GM18520 (cell line): Measurements from ENCODE around the gene TTLL12.

Experiments used
- ATAC-seq: cut with Tn5 transposase; IDR thresholded peaks from one replicate; pipeline ENCODE4 v1.9.1; 2021; ENCODE audit not compliant: unreplicated experiment

TTLL12 gene

GRCh38 chr22:43173976-43174720 is 12.8 kb downstream of the TTLL12 start:
- no peak for ATAC-seq

DNA sequence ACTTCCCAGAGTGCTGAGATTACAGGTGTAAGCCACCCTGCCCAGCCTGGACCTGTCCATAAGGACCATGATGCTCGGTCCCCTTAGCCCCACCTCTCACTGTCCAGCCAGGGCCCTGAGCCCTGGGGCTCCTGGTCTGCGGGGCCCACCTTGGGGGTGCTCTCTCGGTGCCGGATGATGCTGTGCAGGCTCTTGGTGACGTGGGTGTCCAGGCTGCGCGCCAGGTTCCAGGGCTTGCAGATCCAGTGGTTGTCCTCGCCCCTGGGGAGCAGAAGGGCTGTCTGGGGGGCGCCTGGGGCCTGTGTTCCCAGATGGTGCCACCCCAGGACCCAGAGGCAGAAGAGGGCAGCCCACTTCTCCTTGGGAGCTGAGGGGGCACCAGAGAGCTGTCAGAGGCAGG is 13.4 kb downstream of the TTLL12 start:
- no peak for ATAC-seq

GRCh38 chr22:43172191-43172590 is 14.7 kb downstream of the TTLL12 start:
- ATAC-seq, result no peak

DNA sequence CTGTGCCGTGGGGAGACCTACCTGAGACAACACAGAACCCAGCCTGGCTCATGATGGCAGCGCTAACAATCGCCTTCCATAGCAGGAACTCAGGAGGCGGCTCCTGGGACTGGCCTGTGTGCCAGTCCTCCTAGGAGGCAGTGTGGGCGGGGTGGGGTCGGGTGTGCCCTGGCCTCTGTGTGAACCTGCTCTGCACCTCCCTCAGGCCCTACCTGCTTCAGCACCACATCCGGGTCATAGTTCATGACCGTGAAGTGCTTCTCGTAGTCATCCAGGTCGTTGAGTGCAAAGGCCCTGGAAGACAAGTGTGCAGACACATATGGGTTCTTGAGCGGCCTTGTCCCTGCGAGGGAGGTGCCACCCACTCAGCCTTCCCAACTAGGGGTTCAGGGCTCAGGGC is 15.3 kb downstream of the TTLL12 start:
- no peak for ATAC-seq

GRCh38 chr22:43171019-43171491 is 15.9 kb downstream of the TTLL12 start:
- ATAC-seq, result no peak

GRCh38 chr22:43170131-43170480 is 16.8 kb downstream of the TTLL12 start:
- ATAC-seq, result no peak

DNA sequence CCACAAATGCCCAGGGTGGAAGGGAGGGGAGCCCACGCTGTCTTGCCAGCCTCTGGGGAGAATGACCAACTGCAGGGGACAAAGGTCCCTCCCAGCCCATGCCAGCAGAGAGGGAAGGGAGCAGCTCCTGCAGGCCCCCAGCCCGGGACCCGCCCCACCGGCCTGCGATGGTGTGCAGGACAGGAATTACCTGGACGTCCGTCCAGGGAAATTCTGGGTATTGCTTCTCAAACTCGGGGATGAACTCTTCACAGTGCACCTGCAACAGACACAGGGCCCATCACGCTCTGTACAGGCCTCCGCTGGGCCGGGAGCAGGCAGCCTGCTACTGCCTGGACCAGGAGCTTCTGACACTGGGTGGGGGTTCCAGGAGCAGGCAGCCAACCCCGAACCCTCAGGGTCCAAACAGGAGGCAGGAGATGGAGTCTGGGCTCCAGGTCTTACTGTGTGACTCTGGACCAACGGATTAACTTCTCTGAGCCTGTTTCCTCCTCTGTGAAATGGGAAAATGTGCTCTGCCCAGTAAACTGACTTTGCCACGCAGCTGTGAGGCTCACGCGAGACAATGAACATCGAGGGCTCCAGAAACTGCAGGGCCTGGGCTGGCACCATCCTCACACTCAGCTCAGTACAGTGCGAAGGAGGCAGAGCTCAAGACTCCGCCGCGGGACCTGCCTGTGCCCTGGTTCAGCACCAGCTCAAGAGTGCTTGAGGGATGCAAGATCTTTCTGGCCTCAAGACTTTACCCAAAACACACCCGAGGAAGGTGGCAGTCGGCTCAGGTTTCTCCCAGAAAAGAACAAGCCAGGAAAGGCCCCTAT is 17.4 kb downstream of the TTLL12 start:
- no peak for ATAC-seq

GRCh38 chr22:43168471-43169309 is 18.2 kb downstream of the TTLL12 start:
- ATAC-seq, result no peak

- no peak for ATAC-seq
Observed at GRCh38 chr22:43167001-43167589, 19.8 kb downstream of the TTLL12 start.

GRCh38 chr22:43166132-43166930 is 20.6 kb downstream of the TTLL12 start:
- ATAC-seq, result no peak

GRCh38 chr22:43164636-43165035 is 22.3 kb downstream of the TTLL12 start:
- ATAC-seq, result no peak

DNA sequence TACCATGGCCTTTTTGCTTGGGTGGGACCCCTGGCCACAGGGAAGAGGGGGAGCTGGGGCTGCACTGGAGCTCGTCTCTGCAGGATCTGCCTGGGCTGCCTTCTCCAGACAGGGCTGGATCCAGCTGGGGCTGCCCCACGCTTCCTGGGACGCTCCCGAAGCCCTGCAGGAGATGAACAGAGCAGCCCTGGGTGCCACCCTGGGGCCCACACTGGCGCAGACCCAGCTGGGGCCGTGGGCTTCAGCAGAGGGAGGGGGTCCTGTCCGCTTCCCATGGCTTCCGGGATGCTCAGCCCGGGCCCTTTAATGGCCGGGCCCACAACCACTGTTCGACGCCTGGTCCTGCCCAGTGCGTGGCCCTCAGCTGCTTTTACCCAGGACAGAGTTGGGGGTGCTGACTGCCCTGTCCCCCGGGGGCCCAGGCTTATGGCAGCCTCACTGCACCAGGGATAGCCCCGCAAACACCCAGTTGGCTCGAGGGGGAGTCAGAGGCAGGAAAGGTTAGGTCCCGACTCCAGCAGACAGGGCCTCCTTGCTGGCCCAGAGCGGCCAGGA is 23.6 kb downstream of the TTLL12 start:
- ATAC-seq, result no peak

DNA sequence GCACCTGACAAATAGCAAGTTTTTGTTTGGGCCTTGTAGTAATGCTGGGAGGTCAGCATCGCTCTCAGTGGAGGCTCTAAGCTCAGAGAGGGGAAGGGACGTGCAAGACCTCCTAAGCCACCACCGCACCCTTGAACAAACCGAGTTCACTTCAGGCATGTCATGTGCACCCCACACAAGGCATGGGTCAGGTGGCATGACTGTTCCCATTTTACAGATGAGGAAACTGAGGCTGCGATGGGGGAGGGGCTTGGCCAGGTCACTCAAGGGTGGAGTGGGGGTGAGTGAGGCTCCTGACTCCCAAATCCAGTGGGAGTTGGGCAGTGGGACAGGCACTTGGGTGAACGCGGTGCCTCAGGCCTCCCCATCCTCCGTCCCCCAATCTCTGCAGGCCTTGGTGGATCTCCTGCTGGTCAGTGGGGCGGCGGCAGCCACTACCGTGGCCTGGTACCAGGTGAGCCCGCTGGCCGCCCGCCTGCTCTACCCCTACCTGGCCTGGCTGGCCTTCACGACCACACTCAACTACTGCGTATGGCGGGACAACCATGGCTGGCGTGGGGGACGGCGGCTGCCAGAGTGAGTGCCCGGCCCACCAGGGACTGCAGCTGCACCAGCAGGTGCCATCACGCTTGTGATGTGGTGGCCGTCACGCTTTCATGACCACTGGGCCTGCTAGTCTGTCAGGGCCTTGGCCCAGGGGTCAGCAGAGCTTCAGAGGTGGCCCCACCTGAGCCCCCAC is 24.4 kb downstream of the TTLL12 start:
- no peak for ATAC-seq

DNA sequence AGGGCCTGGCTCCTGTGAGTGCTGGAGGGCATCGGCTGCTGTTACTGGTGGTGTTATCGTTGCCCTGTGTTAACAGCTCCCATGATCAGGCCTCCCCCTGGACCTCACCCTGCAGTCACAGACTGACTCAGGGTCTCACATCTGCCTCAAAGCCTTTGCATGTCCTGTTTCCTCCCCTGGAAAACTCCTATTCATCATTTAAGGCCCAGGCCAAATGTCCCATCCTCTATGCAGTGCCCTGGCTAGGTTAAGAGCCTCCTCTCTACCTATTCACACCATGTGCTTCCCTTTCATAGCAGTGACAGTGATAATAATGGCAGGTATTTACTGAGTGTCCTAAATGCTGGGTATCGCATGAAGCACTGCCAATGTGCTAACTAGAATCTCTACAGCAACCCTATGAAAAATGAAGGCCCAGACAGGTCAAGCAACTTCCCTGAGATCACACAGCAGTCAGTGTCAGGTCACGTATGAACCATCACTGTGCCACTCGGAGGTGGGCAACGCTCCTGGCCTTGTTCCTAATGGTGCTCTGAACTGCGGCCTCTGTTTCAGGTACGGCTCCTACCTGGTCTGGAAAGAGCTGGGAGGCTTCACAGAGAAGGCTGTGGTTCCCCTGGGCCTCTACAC is 26.3 kb downstream of the TTLL12 start:
- ATAC-seq, result no peak

GRCh38 chr22:43159484-43160178 is 27.3 kb downstream of the TTLL12 start:
- no peak for ATAC-seq

DNA sequence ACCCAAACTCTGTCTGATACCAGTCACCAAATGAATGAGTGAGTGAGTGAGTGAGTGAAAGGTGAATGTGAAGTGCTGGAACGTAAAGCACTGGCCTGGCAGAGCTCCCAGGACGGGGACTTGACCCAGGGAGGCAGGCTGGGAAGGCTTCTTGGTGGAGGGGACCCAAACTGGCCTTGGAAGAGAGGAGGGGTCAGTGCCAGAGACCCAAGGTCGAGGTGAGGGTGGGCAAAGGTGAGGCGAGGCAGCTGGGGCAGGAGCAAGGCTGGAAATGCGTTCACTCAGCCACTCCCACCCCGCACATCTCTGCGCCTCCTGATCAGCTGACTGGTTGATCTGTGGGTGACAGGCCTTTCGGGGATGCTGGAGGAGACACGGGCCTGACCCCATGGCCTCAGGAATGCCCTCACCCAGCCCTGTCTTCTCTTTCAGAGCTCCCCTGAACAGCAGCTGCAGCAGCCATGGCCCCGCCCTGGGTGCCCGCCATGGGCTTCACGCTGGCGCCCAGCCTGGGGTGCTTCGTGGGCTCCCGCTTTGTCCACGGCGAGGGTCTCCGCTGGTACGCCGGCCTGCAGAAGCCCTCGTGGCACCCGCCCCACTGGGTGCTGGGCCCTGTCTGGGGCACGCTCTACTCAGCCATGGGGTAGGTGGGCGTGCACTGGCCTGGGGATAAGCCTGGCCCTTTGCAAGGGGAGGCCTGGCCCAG is 28.0 kb downstream of the TTLL12 start:
- ATAC-seq, result no peak

DNA sequence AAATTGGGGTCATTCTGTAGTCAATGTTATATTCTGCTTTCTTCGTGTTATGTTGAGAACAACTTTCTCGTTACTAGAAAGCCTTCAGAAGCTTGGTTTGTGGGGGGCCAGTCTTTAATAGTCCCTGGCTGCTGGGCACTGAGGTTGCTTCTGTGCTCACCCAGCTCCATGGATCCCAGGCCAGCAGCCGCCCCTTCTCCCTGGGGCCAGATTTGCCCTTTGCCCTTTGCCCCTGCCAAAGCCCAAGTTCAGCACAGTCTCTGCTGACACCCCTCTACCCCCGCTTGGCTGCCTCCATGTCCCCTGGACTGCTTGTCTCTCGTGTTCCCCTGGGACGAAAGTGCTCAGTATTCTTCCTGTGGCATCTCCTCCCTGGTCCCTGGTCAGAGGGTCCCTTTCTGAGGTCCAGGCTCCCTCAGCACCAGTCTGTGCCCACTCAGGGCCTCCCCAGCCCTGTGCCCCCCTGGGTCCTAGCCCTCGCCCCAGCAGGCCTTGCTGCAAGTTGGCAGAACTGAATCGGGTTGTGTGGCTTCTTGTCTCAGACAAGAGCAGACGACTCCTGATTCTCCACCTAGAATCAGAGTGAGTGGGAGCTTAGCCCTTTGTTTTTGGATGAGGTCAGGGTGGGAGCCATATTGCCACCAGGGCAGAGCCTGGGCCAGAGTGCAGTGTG is 28.9 kb downstream of the TTLL12 start:
- ATAC-seq, result no peak
